Stimulated activated CD8-positive, alpha-beta memory T cell treated with anti-CD3 and anti-CD28 coated beads, Interleukin-4, amount 100 ng/mL, for 48 hours (primary cell): ENCODE measurements around the gene SLC45A1.

Experiments used
- DNase-seq: peaks from one replicate; pipeline ENCODE4 v3.0.0-alpha.2; 2020

Gene SLC45A1

GRCh38 chr1:8356256-8357209, 38.6 kb downstream of the SLC45A1 start:
- DNase-seq = no peak

- DNase-seq = no peak
These were observed 39.6 kb downstream of the SLC45A1 start for GRCh38 chr1:8357329-8358101.

- no peak for DNase-seq
These were observed 40.5 kb downstream of the SLC45A1 start for GRCh38 chr1:8358241-8358896.

GRCh38 chr1:8358897-8359616, 41.1 kb downstream of the SLC45A1 start:
- no peak for DNase-seq

- DNase-seq = no peak
These were observed 41.9 kb downstream of the SLC45A1 start for GRCh38 chr1:8359617-8360481.

GRCh38 chr1:8360493-8361197, 42.7 kb downstream of the SLC45A1 start:
- no peak for DNase-seq

GRCh38 chr1:8361198-8361849, 43.4 kb downstream of the SLC45A1 start:
- no peak for DNase-seq

GRCh38 chr1:8362701-8363101, 44.8 kb downstream of the SLC45A1 start:
- DNase-seq = no peak

GRCh38 chr1:8363186-8363766, 45.4 kb downstream of the SLC45A1 start:
- DNase-seq = no peak

- no peak for DNase-seq
These were observed 45.9 kb downstream of the SLC45A1 start for GRCh38 chr1:8363767-8364301.

- no peak for DNase-seq
These were observed 46.9 kb downstream of the SLC45A1 start for GRCh38 chr1:8364528-8365442.

GRCh38 chr1:8365661-8366362, 47.9 kb downstream of the SLC45A1 start:
- no peak for DNase-seq

GRCh38 chr1:8367571-8368194, 49.8 kb downstream of the SLC45A1 start:
- DNase-seq = no peak

- no peak for DNase-seq
These were observed 51.2 kb downstream of the SLC45A1 start for GRCh38 chr1:8368956-8369639.

- no peak for DNase-seq
These were observed 52.4 kb downstream of the SLC45A1 start for GRCh38 chr1:8370046-8370881.

- DNase-seq = no peak
These were observed 53.0 kb downstream of the SLC45A1 start for GRCh38 chr1:8370905-8371315.
